Cortex of kidney (tissue), 1 donor: ENCODE measurements around the gene PTPRG.

ENCODE experiments used
- DNase-seq: peaks from one replicate; lab custom pipeline; 2025; lab: John Stamatoyannopoulos, UW

Gene PTPRG

GRCh38 chr3:61897848-61898247, 336.5 kb downstream of the PTPRG start:
- no peak for DNase-seq

GRCh38 chr3:61899700-61900462, 338.5 kb downstream of the PTPRG start:
- no peak for DNase-seq

GRCh38 chr3:61901496-61901895, 340.1 kb downstream of the PTPRG start:
- no peak for DNase-seq

- no peak for DNase-seq
These were observed 340.6 kb downstream of the PTPRG start for GRCh38 chr3:61901986-61902385.

GRCh38 chr3:61903074-61903473, 341.7 kb downstream of the PTPRG start:
- no peak for DNase-seq

- no peak for DNase-seq
These were observed 342.7 kb downstream of the PTPRG start for GRCh38 chr3:61903931-61904657.

- DNase-seq: no peak
These were observed 345.9 kb downstream of the PTPRG start for GRCh38 chr3:61907210-61907795.

GRCh38 chr3:61908382-61908781, 347.0 kb downstream of the PTPRG start:
- DNase-seq: no peak

GRCh38 chr3:61910732-61911131, 349.4 kb downstream of the PTPRG start:
- no peak for DNase-seq

GRCh38 chr3:61912158-61912557, 350.8 kb downstream of the PTPRG start:
- no peak for DNase-seq

GRCh38 chr3:61913701-61914100, 352.3 kb downstream of the PTPRG start:
- DNase-seq: no peak

GRCh38 chr3:61914276-61914675, 352.9 kb downstream of the PTPRG start:
- no peak for DNase-seq

- no peak for DNase-seq
These were observed 353.9 kb downstream of the PTPRG start for GRCh38 chr3:61915296-61915695.

GRCh38 chr3:61919371-61919770, 358.0 kb downstream of the PTPRG start:
- no peak for DNase-seq

GRCh38 chr3:61922118-61922517, 360.7 kb downstream of the PTPRG start:
- no peak for DNase-seq

- DNase-seq: no peak
These were observed 362.8 kb downstream of the PTPRG start for GRCh38 chr3:61924090-61924735.

GRCh38 chr3:61924991-61925390, 363.6 kb downstream of the PTPRG start:
- DNase-seq: no peak

GRCh38 chr3:61925721-61926120, 364.4 kb downstream of the PTPRG start:
- DNase-seq: no peak

GRCh38 chr3:61926923-61927322, 365.6 kb downstream of the PTPRG start:
- DNase-seq: no peak

- no peak for DNase-seq
These were observed 366.0 kb downstream of the PTPRG start for GRCh38 chr3:61927332-61927731.

- no peak for DNase-seq
These were observed 366.7 kb downstream of the PTPRG start for GRCh38 chr3:61928039-61928438.

GRCh38 chr3:61928776-61929314, 367.5 kb downstream of the PTPRG start:
- DNase-seq: no peak
